Activated CD8-positive, alpha-beta memory T cell treated with anti-CD3 and anti-CD28 coated beads for 1 hour (primary cell): Measurements from ENCODE around the gene RBMXL2.

Experiments used
- DNase-seq, 2 donors: peaks; one replicate each; pipeline ENCODE4 v3.0.0-alpha.2; 2020; ENCODE audit warnings: low read depth in 1 of 2; ENCODE audit errors: extremely low read depth in 1 of 2

Gene RBMXL2

GRCh38 chr11:7088921-7089320, at the start of gene RBMXL2:
Gene RBMXL2 (plus strand): TSS chr11:7088998. CDS start chr11:7089121, 123 bp downstream.
- DNase-seq, result no peak

- no peak for DNase-seq
These were observed 42.2 kb upstream of the RBMXL2 start for GRCh38 chr11:7046474-7047175.

GRCh38 chr11:7050191-7050590, 38.6 kb upstream of the RBMXL2 start:
- DNase-seq, result no peak

- DNase-seq, result no peak
These were observed 31.8 kb upstream of the RBMXL2 start for GRCh38 chr11:7056828-7057513.

- DNase-seq, result no peak
These were observed 31.2 kb upstream of the RBMXL2 start for GRCh38 chr11:7057641-7058040.

GRCh38 chr11:7060868-7061267, 27.9 kb upstream of the RBMXL2 start:
- DNase-seq, result no peak

GRCh38 chr11:7062534-7062933, 26.3 kb upstream of the RBMXL2 start:
- DNase-seq, result no peak

GRCh38 chr11:7072401-7073028, 16.3 kb upstream of the RBMXL2 start:
- no peak for DNase-seq

GRCh38 chr11:7077101-7077500, 11.7 kb upstream of the RBMXL2 start:
- no peak for DNase-seq

GRCh38 chr11:7079545-7080135, 9.2 kb upstream of the RBMXL2 start:
- no peak for DNase-seq

- DNase-seq, result no peak
These were observed 7.9 kb upstream of the RBMXL2 start for GRCh38 chr11:7080900-7081299.

GRCh38 chr11:7081441-7081840, 7.4 kb upstream of the RBMXL2 start:
- DNase-seq, result no peak

- no peak for DNase-seq
These were observed 792 bp downstream of the RBMXL2 start for GRCh38 chr11:7089328-7090251.

- no peak for DNase-seq
These were observed 9.5 kb downstream of the RBMXL2 start for GRCh38 chr11:7098235-7098832.

GRCh38 chr11:7115780-7116179, 27.0 kb downstream of the RBMXL2 start:
- no peak for DNase-seq

GRCh38 chr11:7116370-7116769, 27.6 kb downstream of the RBMXL2 start:
- DNase-seq, result no peak

- no peak for DNase-seq
These were observed 49.3 kb downstream of the RBMXL2 start for GRCh38 chr11:7138051-7138450.
